Ecto neural progenitor cell (in vitro differentiated cells): ENCODE data around the gene OSBPL6.

Source experiments
- DNase-seq: peaks from one replicate; pipeline ENCODE4 v3.0.0-alpha.2; 2018; ENCODE audit warnings: low spot score

Gene OSBPL6

DNA sequence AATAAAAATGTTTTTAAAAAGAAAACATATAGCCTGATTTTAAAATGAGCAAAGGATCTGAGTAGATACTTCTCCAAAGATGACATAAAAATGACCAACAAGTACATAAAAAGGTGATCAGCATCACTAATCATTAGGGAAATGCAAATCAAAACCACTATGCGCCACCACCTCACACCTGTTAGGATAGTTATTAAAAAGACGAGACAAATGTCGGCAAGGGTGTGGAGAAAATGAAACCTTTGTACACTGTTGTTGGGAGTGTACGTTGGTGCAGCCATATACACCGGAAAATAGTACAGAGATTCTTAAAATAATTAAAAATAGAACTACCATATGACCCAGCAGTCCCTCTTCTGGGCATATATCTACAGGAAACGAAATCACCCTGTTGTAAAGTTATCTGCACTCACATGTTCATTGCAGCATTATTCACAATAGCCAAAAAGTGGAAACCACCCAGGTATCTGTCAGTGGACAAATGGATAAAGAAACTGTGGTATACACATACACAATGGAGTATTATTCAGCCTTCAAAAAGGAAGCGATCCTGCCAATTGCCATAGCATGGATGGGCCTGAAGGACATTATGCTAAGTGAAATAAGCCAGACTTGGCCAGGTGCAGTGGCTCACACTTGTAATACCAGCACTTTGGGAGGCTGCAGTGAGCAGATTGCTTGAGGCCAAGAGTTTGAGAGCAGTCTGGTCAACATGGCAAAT is 165.0 kb downstream of the OSBPL6 start:
- DNase-seq: no peak

DNA sequence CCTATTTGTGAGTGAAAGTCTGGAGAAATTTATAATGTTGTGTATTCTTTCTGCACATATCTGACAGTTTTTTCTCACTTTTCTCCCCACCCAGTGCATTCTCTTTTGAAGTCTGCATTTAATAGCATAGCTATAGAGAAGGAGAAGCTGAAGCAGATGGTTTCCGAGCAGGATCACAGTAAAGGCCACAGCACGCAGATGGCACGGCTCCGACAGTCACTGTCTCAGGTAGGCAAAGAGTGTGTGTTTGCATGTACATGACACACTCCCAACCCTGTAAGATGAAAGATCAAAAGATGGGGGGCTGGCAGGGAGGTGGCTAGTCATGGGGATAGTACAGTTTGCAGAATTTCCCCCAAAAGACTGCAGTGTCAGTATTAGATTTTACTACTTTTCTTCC is 167.3 kb downstream of the OSBPL6 start:
- DNase-seq: no peak

DNA sequence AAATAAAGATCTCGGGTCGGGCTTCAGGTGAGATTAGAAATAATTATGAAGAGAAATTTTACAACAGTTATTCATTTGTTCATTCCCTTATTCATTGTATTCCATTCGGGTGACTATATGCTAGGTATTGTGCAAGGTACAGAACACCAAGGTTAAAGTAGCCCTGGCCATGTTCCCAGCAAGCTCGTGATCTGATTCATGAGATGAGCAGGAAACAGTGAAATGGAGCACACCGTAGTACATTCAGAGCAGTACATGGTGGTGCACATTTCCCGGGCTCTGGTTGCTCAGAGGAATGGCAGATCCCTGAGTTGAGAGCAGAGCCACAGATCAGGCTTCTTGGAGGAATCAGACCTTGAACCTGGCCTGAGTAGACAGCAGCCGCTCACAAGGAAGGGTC is 168.9 kb downstream of the OSBPL6 start:
- DNase-seq: no peak

DNA sequence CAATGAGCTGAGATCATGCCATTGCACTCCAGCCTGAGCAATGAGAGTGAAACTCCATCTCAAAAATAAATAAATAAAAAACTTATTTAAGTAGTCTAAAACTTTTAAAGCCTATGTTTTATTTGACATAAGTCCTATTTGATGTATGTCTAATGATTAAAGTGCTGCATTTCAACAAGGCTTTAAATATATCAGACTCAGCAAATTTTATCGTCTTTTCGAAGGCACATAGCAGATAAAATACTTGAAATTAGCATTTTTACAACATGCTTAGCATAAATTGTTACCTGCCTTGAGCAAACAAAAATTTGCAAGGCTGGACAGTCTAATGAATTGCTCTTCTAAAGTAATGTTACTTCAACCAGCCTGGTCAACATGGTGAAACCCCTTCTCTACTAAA is 170.8 kb downstream of the OSBPL6 start:
- no peak for DNase-seq

DNA sequence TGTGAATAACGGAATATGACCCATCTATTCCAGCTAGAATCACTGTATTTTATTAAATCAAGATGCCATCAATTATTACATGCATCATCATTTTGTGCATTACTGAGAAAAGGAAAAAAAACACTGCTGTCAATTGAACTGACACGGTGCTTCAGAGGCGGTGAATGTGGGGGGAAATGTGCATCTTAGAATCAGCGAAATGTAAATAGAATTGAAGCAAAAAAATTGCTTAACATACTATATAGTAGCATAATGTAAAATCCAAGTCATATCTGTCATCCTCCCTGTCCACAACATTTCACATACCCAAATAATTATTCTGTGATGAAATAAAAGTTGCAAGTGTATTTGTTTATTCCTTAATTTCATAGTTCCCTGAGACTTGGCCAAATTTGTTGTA is 172.1 kb downstream of the OSBPL6 start:
- no peak for DNase-seq

DNA sequence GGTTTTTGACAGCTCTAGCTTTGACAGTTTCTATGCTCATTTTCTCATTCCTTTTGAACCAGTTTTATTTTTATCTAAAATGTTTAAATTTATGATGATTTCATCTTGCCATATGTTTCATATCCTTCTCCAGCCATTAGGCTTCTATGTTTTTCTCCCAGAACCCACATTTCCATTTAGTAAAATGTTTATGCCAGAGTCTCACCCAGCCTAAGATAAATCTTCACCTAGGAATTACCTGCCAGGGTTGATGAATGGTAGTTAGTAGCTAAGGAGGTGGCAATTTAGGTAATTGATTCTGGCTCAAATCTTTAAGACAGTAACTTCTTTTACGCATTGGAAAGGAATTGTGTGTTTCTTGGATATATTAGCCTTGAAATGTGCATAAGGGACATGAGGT is 173.0 kb downstream of the OSBPL6 start:
- no peak for DNase-seq

DNA sequence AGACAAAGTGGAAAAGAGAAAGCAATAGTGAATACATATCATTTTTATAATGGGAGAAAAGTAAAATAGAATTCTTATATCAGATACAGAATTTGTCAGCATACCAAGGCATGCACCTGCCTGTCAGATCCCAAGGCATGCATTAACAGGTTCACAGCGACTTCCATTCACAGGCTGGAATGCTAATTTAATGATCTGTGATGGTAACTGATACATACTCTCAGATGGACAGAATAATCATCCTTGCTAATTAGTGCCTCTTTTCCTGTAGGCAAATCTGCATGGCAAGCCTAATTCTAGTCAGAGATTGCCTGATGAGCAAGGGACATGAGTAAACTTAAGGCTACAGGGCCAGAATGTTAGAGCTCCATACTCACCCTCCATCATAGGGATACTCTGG is 180.6 kb downstream of the OSBPL6 start:
- no peak for DNase-seq

DNA sequence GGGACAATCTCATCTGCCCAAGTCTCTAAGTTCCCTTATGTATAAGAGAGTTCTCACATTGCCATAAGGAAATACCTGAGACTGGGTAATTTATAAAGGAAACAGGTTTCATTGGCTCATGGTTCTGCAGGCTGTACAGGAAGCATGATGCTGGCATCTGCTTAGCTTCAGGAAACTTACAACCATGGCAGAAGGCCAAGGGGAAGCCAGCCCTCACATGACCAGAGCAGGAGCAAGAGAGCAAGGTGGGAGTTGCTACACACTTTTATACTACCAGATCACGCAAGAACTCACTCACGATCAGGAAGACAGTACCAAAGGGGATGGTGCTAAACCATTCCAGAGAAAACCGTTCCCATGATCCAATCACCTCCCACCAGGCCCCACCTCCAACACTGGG is 182.7 kb downstream of the OSBPL6 start:
- DNase-seq: no peak

DNA sequence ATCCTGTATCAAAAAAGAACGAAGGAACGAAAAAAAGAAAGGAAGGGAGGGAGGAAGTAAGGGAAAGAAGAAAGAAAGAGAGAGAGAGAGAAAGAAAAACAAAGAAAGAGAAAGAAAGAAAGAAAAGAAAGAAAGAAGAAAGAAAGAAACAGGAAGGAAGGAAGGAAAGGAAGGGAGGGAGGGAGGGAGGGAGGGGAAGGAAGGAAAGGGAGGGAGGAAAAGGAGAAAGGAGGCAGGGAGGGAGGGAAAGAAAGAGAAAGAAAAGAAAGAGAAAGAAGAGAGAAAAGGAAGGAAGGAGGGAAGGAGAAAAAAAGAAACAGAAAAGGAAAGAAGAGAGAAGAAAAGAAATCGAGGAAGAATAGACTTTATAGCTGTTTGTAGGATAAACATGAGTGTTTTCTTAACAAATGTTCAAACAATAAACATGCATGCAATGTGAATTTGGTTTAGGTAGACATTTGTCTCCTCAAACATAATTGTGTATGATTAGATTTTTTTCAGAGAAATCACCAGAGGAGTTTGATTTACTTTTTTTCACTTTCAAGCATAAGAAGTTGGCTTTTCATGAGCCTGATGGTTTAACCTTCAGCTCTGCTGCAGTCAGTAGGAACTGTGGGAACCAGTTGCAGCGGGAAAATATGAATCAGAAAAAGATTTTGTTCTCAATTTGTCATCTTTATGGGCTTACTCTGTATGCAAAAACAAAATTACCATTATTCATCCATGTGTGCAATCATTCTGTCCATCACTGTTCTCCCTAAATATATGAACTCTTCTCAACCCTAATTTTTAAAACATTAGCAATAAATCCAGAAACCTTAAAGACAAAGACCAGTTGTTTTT is 185.1 kb downstream of the OSBPL6 start:
- DNase-seq: no peak

DNA sequence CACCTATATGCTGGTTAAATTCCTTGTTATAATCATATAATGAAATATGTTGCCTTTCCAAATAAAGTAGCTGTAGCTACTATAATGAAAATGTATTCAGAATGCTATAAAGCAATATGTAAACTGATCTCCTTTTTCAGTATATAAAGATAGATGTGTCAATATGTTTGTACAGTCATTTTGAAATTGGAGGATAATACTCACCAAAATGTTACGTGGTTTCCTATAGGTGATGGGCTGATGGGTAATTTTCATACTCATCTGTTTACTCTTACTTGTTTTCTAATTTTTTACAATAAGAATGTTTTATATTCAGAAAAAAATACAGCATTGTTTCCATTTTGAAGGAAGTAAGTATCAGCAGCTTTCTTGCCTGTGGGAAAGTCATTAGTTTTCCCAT is 186.5 kb downstream of the OSBPL6 start:
- no peak for DNase-seq

DNA sequence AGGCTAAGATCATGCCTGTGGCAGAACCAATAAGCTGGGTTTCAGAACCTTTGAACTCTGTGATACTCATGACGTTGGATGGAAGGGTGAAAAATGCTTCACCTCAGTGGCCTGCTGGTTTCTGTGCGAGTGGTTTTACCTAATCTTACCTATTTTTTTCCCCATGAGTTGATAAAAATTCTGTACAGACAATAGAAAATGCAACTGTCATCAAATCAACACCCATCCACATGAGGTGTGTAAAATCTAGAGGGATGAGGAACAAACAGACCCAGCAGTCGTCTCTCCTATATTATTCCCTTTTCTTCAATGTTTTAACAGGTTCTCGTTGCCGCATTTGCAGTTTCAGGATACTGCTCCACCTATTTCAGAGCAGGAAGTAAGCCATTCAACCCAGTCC is 189.4 kb downstream of the OSBPL6 start:
- DNase-seq: no peak

DNA sequence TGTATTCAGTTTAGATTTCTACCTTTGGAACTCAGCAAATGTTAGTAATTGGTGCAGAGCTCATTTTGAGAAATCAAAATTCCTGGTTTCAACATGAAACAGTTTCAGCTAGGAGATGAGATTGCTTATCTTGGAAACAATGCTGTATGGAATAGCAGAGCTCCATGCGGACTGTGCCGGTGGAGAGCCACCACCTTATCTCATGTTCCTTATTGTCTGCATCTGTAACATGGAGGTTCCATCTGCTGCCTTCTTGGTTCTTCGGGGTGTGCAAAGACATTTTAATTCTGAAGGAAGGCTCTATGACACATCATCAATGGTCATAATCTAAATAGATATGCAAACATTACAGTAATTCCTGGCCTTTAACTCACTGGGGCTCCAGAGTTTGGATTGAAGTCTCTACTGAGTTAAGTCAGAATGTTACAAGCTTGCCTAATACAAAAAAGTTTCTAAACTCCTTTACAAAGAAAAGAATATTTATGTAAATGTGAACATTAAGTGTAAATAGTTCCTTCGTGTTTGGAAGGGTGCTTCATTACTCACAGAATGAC is 191.4 kb downstream of the OSBPL6 start:
- no peak for DNase-seq

DNA sequence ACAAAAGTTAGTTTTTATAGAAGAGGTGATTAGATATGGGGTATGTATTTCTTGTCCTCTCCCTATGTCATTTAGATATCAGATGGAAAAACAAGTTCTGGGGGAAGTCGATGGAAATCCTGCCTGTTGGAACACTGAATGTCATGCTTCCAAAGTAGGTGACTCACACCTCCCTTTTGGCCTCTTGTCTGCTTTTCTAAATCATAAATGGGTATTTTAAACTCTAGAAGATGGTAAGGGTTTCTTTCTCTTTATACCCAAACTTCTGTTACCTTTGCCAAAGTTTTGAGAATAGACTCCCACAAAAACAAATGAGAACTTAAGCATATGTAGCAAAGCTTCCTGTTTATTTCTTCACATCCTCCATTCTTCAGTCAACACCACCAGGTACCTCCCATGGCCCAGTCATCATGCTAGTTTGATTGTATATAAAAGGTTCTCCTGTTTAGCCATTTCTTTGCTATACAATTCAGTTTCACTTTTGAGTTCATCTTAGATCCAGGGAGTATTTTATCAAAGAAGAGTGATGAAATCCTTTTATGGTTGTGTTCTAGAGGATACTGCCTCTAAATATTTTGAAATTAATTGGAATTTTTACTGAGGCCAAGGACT is 192.8 kb downstream of the OSBPL6 start:
- DNase-seq: no peak

DNA sequence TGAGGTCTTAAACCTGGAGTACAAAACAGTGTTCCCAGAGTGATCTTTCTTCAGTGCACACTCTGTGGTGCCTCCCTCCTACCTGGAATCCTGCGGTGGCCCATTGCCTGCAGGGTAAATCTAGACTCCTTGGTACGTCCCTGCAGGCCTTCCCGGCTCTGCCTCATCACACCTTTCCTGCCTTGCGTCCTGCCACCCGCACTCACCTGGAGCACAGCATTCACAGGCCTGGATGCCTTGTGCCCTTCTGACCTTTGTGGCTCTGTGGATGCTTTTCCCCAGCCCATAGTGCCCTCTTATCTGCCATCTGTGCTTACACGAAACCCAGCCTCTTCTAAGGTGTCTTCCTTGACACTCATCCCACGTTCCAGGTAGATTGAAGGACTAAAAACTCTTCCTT is 194.0 kb downstream of the OSBPL6 start:
- no peak for DNase-seq

DNA sequence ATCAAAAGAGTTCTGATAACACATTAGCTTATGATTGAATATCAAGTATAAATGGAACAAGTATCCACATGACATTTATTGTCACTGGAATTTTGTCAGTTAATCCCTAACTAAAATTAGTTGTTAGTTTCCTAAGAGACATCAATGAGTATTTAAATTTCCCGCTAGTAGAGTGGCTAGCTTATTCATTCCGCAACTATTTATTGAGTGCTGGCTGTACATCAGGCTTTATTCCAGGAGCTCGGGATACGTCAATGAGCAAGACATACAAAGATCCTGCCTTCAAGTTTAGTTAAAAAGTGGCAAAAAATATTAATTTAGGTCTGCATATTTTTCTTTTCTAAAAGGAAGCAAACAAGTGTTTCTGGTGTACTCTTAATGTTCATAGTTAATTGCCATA is 197.4 kb downstream of the OSBPL6 start:
- no peak for DNase-seq

DNA sequence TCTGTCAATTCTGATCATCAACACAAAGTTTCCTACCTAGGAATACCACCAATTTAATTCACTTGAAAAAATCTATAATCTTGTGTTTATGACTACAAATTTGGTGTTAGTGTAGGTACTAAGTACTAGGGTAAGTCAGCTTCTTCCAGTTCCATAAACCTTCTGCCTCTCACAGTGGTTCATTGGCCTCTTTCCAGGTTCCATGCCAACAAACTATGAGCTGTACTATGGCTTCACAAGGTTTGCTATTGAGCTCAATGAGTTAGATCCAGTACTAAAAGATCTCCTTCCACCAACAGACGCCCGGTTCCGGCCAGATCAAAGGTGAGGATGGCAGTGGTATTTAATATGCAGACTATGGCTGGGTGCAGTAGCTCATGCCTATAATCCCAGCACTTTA is 197.9 kb downstream of the OSBPL6 start:
- DNase-seq: no peak

DNA sequence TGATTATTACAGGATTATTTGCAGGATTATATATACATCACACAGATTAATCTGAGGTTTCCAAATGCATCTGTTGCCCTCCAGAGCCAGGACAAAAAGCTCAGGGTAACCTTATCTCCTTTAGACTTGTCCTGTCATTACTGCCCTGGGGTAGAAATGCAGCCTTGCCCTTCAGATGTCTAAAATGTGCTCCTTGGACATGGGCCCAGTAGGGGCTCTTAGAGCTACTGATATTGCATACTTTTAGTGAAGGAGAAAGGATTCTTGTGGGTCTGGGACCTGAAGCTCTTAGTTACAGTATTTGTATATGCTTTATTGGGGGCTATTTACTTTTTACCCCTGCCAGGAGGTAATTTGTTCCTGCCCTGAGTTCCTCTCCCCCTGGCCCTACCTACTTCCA is 200.5 kb downstream of the OSBPL6 start:
- no peak for DNase-seq

DNA sequence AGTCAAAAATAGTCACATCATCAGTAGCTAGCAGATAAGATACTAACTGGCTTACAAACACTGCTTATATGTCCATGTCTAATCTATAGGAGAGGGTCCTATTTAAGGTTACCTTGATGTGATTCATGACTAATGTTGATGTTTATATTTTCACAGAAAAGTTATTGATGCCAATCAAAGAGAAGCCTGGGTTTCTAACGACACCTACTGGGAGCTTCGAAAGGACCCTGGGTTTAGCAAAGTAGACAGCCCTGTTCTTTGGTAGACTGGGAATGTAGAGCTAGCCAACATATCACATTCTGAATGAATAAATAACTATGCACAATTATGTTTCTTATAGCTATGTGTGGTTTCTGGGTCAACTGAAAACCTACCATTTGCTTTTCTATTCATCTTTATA is 201.0 kb downstream of the OSBPL6 start:
- no peak for DNase-seq

DNA sequence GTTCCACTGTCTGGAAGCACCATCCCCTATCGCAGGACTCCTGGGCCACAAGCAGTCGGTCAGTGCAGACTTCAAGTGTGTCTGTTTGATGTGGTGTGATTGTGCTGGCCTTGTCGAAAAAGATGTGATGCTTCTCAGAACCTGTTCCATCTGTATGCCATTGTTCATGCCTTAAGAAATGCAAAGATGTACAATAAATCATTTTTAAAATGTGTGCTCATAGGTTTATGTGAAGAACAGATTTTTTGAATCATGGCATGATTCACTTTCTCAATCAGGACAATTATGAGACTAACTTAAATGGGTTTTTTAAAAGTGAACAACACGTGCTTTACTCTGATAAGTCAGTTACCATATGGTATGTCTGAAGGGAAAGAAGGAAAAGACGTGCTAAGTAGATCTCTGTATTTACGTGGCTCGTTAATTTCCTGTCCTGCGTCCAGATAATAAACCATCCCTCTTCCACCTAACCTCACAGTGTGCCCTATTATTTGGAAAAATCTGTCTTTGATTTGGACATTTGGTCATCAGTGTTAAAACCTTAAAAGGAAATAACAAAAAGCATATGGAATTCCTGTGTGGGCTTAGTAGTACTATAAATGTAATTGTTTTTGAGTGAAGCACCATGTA is 201.7 kb downstream of the OSBPL6 start:
- DNase-seq: no peak

DNA sequence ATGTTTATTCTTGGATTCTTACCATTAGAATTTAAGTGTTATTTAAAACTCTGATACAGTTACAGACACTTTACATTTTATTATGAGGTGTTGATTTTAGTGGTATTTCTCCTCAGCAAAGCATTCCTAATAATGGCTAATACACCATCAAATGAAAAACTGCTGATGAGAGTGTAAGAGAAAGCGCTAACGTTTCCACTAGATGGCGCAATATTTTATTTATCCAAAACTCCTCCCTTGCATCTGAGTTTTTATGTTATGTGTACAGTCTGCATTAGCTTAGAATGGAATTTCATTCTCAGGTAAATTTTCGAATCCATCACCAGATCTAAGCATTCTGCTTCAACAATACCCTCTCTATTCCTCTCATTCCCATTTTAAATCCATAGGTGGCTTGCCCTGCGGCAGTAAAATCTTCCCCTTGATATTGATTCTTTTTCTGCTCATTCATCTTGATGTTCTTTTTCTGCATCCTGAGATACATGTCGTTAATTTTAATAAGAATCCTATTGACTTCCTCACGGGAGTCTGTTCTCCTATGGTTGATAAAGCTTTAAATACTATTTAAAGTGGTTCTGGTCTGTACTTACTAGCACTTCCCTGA is 202.8 kb downstream of the OSBPL6 start:
- no peak for DNase-seq

DNA sequence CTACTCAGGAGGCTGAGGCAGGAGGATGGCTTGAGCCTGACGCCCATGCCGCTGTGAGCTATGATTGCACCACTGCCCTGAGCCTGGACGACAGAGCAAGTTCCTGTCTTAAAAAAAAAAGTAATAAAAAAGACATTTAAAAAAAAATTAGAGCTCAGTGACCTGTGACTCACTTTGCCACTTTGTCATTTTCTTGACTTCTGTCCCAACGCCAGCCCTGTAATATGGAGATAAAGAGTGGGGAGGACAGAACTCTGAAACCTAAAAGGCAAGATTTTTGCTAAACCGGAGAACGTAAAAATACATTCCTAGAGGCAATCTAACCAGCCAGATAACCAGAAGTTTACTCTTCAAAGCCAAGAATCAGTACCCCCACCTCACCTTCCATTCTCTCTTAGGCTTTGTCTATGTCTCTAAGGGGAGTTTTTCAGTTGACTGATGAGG is 207.7 kb downstream of the OSBPL6 start:
- DNase-seq: no peak
